Choroid plexus epithelial cell (primary cell): ENCODE results near the gene LSS.

Experiments used
- DNase-seq: peaks from one replicate; pipeline ENCODE4 v3.0.0-alpha.2; 2010; ENCODE audit warnings: low read depth
- H3K4me3 ChIP-seq: 2 replicates; pipeline ENCODE4 v1.5.1; 2011; ENCODE audit warnings: low read depth, mild to moderate bottlenecking, control low read depth, low read length, moderate library complexity
- TF ChIP-seq, protein P1 (sequence below): conservative IDR thresholded peaks from 2 replicates; pipeline ENCODE4 v1.5.1; 2011; ENCODE audit warnings: low read depth, mild to moderate bottlenecking, control low read depth, inconsistent platforms, low read length, moderate library complexity

LSS gene

DNA sequence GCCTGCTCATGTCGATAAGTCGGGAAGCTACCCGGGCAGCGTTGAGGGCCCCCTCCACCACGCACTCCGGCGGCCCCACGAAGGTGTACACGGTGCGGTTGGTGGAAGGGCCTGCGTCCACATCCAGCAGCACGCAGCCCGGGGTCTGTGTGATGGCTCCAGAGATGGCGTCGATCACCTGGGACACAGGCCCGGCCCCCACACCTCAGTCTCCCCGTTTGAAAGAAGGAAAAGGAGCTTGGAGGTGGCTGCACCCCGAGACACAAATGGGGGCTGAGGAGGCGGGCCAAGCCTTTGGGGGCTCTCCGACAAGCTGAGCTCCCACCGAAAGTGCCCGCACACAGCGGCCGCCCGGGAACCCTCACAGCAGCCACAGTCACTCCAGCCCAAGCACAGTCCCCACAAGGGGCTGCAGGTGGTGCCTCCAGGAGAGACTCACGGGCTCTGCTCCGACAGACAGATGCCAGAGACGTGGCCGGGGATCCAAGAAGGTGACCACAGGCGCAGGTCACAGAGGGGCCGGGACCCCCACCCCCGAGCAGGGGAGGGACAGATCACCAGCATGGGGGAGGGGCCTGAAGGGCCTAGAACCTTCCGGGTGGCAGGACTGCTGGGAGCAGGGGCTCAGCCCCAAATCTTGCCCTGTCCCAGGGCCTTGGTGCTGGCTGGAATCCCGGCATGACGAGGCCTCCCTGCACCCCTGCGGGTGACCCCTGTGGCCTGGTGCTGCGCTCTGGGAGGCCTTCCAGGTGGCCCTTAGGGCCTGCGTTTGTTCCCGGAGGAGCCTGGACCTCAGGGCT lies 74.2 kb downstream of the LSS start:
- TF ChIP-seq, protein P1, sequence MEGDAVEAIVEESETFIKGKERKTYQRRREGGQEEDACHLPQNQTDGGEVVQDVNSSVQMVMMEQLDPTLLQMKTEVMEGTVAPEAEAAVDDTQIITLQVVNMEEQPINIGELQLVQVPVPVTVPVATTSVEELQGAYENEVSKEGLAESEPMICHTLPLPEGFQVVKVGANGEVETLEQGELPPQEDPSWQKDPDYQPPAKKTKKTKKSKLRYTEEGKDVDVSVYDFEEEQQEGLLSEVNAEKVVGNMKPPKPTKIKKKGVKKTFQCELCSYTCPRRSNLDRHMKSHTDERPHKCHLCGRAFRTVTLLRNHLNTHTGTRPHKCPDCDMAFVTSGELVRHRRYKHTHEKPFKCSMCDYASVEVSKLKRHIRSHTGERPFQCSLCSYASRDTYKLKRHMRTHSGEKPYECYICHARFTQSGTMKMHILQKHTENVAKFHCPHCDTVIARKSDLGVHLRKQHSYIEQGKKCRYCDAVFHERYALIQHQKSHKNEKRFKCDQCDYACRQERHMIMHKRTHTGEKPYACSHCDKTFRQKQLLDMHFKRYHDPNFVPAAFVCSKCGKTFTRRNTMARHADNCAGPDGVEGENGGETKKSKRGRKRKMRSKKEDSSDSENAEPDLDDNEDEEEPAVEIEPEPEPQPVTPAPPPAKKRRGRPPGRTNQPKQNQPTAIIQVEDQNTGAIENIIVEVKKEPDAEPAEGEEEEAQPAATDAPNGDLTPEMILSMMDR: no peak
- H3K4me3 ChIP-seq: no peak overlapping the region
- DNase-seq: no peak

DNA sequence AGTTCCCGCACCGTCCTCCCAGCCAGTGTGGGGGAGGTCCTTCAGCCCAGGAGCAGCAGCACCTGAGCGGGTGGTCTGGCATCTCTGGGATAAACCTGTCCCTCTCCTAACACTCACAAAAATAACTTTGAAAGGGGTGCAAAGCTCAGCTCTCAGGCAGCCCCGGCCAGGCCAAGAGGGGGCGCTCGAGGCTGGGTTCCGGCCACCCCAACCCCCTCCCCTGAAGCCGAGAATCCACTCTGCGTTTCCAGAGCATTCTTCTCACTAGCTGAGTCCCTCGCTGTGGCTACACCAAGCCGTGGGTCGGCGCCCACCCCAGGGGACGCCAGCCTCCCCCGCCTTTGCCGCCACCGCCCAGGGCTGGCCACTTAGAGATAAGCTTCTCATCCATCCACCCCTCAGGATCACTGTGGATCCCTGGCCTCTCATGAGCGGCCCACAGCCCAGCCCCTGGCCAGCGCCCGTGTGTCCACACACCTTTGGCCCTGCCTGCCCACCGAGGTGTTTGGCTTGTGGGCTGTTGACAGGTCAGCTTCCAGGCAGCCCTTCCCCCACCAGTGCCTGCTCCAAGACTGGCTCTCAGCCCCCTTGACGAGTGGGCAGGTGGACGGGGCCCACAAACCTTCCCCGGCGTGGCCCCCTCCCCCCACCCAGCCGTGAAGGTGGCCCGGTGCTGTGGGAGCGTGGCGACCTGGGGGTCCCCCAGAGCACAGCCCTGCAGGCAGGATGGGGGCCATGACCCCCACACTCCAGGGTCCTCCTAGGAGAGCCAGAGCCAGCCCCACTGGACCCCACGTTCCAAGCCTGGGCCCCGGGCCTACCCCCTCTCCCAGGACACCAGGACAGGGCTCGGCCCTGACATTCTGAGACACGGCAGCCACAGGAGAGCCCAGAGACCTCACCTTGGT lies 75.1 kb downstream of the LSS start:
- H3K4me3 ChIP-seq: peak overlapping the region; percentile 38
- TF ChIP-seq, protein P1: peak; percentile 86
- DNase-seq: peak; percentile 69

DNA sequence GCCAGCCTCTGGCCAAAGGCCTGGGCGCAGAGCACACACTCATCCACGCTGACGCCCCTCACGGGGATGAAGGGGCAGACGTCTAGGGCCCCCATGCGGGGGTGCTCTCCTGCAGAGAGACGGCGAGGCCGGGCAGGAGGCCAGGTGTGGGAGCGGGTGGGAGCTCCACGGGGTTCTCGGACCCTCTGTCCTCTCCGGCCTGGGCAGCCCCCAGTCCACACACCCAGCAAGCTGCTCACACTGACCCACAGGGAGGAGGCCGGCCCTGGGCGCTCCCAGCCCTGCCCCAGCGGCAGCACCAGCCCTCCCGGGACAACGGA lies 75.7 kb downstream of the LSS start:
- peak overlapping the region; percentile 38 for H3K4me3 ChIP-seq
- DNase-seq: no peak
- TF ChIP-seq, protein P1: no peak

DNA sequence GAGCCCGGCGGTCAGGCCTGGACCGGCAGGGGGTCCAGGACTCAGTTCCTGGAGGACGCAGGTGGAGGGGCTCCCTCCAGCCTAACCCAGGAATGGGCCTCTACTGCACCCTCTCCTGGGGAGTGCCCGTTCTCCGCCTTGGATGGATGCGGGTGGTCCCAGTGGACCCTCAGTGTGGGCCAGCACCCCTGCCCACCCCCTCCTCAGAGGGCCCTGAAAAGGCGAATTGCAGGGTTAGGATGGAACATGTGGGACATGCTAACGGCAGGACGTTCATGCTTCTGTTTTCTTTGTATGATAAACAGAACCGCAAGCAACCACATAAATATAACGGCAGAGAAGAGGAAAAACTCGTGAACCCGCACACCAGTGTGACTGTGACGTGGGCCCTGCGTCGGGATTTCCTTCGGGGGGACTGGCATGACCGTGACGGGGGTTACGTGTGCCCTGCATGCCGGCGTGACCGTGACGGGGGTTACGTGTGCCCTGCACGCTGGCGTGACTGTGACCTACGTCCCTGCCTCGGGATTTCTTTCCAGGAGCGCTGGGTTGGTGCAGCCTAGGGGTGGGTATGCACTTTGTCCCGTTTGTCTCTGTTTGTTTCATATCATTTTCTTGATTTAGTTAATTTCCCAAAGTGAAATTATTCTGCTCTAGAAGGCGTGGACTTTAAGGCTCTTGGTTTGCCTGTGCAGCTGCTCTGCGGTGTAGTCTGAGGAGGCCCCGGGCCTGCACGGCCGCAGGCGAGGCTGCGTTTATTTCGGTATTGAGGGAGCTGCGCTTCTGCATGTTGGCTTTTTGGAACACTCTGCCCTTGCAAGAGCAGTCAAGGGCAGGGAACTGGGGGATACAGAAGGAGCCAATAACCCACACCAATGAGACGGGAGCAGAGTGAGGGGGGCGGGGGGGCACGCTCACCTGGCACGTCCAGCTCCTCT lies 76.3 kb downstream of the LSS start:
- H3K4me3 ChIP-seq: no peak overlapping the region
- TF ChIP-seq, protein P1: no peak
- no peak for DNase-seq

DNA sequence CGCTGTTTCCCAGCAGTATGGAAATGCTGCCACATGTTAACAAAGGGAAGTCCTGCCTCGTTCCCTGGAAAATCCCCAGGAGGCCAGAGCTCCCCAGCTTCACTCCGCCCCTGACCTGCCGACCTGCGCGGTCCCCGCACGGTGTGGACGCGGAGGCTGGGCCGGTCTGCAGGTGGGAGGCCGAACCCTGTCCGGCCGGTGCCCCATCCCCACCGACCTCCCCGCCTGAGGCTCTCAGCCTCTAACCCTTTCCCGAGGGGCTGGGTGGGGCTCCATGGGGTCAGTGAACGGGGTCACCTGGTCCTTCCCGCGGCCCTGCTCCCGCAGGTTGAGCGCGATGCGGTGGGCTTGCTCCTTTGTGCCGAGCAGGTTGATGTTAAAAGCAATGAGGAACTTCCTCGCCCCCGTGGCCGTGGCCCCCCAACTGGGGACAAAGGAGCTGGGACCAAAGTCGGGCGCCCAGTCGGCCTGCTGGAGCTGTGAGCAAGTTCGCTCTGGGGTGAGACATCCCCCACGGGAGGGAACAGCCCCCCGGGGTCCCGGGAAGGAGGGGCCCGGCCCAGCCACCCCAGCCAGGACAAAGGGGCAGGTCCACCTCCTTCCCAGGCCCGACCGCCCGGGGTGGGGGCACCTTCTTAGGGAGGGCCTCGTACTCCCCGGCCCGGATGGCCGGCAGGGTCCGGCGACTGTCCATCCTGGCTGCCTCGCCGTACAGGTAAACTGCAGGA lies 77.1 kb downstream of the LSS start:
- DNase-seq: no peak
- TF ChIP-seq, protein P1: no peak
- no peak overlapping the region for H3K4me3 ChIP-seq
